Globus pallidus (tissue), 1 donor: ENCODE measurements around the gene GRID1.

Experiments
- DNase-seq: peaks from one replicate; pipeline ENCODE4 v3.0.0-alpha.2; 2015; ENCODE audit warnings: low spot score

Gene GRID1

GRCh38 chr10:85925201-85925750, 441.3 kb downstream of the GRID1 start:
- DNase-seq: no peak

- no peak for DNase-seq
Measured at GRCh38 chr10:85924382-85925102, 442.1 kb downstream of the GRID1 start.

- DNase-seq: no peak
Measured at GRCh38 chr10:85922356-85923129, 444.1 kb downstream of the GRID1 start.

- no peak for DNase-seq
Measured at GRCh38 chr10:85921789-85922188, 444.8 kb downstream of the GRID1 start.

GRCh38 chr10:85920311-85920710, 446.3 kb downstream of the GRID1 start:
- no peak for DNase-seq

GRCh38 chr10:85919491-85920021, 447.0 kb downstream of the GRID1 start:
- DNase-seq: no peak

GRCh38 chr10:85918371-85918770, 448.2 kb downstream of the GRID1 start:
- no peak for DNase-seq

GRCh38 chr10:85917601-85918000, 449.0 kb downstream of the GRID1 start:
- DNase-seq: no peak

GRCh38 chr10:85916994-85917573, 449.5 kb downstream of the GRID1 start:
- no peak for DNase-seq

GRCh38 chr10:85916286-85916685, 450.3 kb downstream of the GRID1 start:
- DNase-seq: no peak

GRCh38 chr10:85915245-85915846, 451.2 kb downstream of the GRID1 start:
- DNase-seq: no peak

- DNase-seq: no peak
Measured at GRCh38 chr10:85914720-85915119, 451.9 kb downstream of the GRID1 start.

- no peak for DNase-seq
Measured at GRCh38 chr10:85908462-85908861, 458.1 kb downstream of the GRID1 start.

GRCh38 chr10:85902051-85902450, 464.5 kb downstream of the GRID1 start:
- no peak for DNase-seq

- DNase-seq: no peak
Measured at GRCh38 chr10:85901599-85901998, 465.0 kb downstream of the GRID1 start.

- DNase-seq: no peak
Measured at GRCh38 chr10:85900487-85900886, 466.1 kb downstream of the GRID1 start.

- no peak for DNase-seq
Measured at GRCh38 chr10:85900061-85900460, 466.5 kb downstream of the GRID1 start.

GRCh38 chr10:85891472-85891871, 475.1 kb downstream of the GRID1 start:
- DNase-seq: no peak

- no peak for DNase-seq
Measured at GRCh38 chr10:85888559-85888958, 478.0 kb downstream of the GRID1 start.

GRCh38 chr10:85888004-85888403, 478.6 kb downstream of the GRID1 start:
- peak; percentile 52 for DNase-seq

- DNase-seq: no peak
Measured at GRCh38 chr10:85874208-85874607, 492.4 kb downstream of the GRID1 start.

GRCh38 chr10:85873063-85873462, 493.5 kb downstream of the GRID1 start:
- no peak for DNase-seq
